GM23248 (cell line): Measurements from ENCODE around the gene CDKAL1. TPM values are rescaled to one million over a fixed set of nuclear protein-coding genes. Genes with fewer than 3 reads are reported as not detected.

Experiments used
- DNase-seq: peaks from one replicate; pipeline ENCODE4 v3.0.0-alpha.2; 2015
- H2AFZ ChIP-seq: fragments of 200-600 bp; sonication (generic); 2 replicates; pipeline ENCODE4 v1.6.1; 2016; ENCODE audit warnings: antibody characterized with exemption
- H3F3A ChIP-seq: fragments of 200-600 bp; sonication (generic); 2 replicates; pipeline ENCODE4 v1.6.1; 2016; ENCODE audit warnings: mild to moderate bottlenecking, antibody characterized with exemption, mixed run types; ENCODE audit not compliant: insufficient read depth
- H3K27ac ChIP-seq: fragments of 200-600 bp; sonication (generic); 2 replicates; pipeline ENCODE4 v1.5.1; 2016; ENCODE audit warnings: mild to moderate bottlenecking
- H3K27me3 ChIP-seq: fragments of 200-600 bp; sonication (generic); replicated peaks from 2 replicates; pipeline ENCODE4 v1.6.1; 2016; ENCODE audit warnings: mild to moderate bottlenecking; ENCODE audit not compliant: insufficient read depth
- H3K36me3 ChIP-seq: fragments of 200-600 bp; sonication (generic); 2 replicates; pipeline ENCODE4 v1.6.1; 2016; ENCODE audit warnings: low read depth, mild to moderate bottlenecking
- H3K4me1 ChIP-seq: fragments of 200-600 bp; sonication (generic); 2 replicates; pipeline ENCODE4 v1.6.1; 2016; ENCODE audit warnings: mild to moderate bottlenecking; ENCODE audit not compliant: insufficient read depth
- H3K4me2 ChIP-seq: fragments of 200-600 bp; sonication (generic); one replicate; pipeline ENCODE4 v1.6.1; 2016; ENCODE audit warnings: mild to moderate bottlenecking; ENCODE audit not compliant: unreplicated experiment
- H3K4me3 ChIP-seq: fragments of 200-600 bp; sonication (generic); 2 replicates; pipeline ENCODE4 v1.5.1; 2016; ENCODE audit warnings: mild to moderate bottlenecking
- H3K79me2 ChIP-seq: fragments of 200-600 bp; sonication (generic); 2 replicates; pipeline ENCODE4 v1.6.1; 2016; ENCODE audit warnings: mild to moderate bottlenecking; ENCODE audit not compliant: insufficient read depth
- H3K9ac ChIP-seq: fragments of 200-600 bp; sonication (generic); 2 replicates; pipeline ENCODE4 v1.6.1; 2016; ENCODE audit warnings: mild to moderate bottlenecking
- H3K9me2 ChIP-seq: fragments of 200-600 bp; sonication (generic); 2 replicates; pipeline ENCODE4 v1.6.1; 2016; ENCODE audit warnings: mixed run types, mild to moderate bottlenecking, moderate library complexity; ENCODE audit not compliant: insufficient read depth
- H3K9me3 ChIP-seq: fragments of 200-600 bp; sonication (generic); one replicate; pipeline ENCODE4 v1.6.1; 2017; ENCODE audit warnings: low read depth
- H4K20me1 ChIP-seq: fragments of 200-600 bp; sonication (generic); 2 replicates; pipeline ENCODE4 v1.6.0; 2016; ENCODE audit not compliant: insufficient read depth
- EZH2 ChIP-seq: fragments of 200-600 bp; sonication (generic); IDR thresholded peaks from 2 replicates; pipeline ENCODE4 v1.6.1; 2018; ENCODE audit warnings: antibody characterized with exemption, mild to moderate bottlenecking; ENCODE audit not compliant: insufficient read depth, poor library complexity, severe bottlenecking
- EZH2phosphoT487 ChIP-seq: fragments of 200-600 bp; sonication (generic); IDR thresholded peaks from 2 replicates; pipeline ENCODE4 v1.6.1; 2018; ENCODE audit warnings: antibody characterized with exemption, moderate library complexity, mild to moderate bottlenecking, low read depth; ENCODE audit not compliant: insufficient read depth
- WGBS, 2 experiments: methylation state at CpG; one replicate each; pipeline ENCODE4 v1.1.6; 2015 to 2017; ENCODE audit warnings: low lambda C conversion rate in 2 of 2, low coverage in 1 of 2; ENCODE audit errors: missing lambda C conversion rate in 2 of 2; 5-methylcytosine and 5-hydroxymethylcytosine counted together
- in situ Hi-C: fragments of 300-500 bp; cut with MboI; formaldehyde crosslinking; loops from 2 replicates; pipeline ENCODE4 v1.15.0; 2020
- polyA plus RNA-seq: library from polyadenylated mRNA; unstranded; fragments of >200 nt; fragmentation: Nextera tagmentation; extraction: Ambion mirVana; gene quantifications from 2 replicates; pipeline ENCODE4 v1.2.1, GENCODE V29; 2016
- total RNA-seq: library from RNA; depleted of rRNA; stranded (reverse); fragments of >200 nt; shearing (Covaris generic); gene quantifications from 2 replicates; pipeline ENCODE4 v1.2.3, GENCODE V29; 2014

CDKAL1 gene
- total and polyA plus RNA-seq, 2 experiments from 2014 or later: 7.5 to 10.8 TPM

DNA sequence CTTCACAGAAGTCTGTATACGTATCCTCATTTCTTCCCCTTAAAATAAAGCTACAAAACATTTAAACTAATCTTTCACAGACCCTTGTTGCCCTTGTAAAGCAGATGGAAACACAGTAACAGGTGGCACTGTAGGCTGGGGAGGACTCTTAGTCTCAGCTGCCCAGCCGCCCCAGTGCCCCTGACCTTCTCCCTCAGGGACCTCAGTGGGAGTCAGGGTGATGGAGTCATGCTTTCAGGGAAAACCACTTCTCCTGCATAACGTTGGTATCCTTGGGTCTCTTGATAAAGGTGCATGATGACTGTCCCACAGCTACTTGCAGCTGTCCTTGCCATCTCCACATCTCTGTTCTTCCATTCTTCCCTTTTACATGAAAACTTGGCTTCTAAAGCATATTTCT lies 198.6 kb downstream of the CDKAL1 start:
- in situ Hi-C loops: no loop called here
- DNase-seq: no peak
- TF ChIP-seq EZH2: no peak
- TF ChIP-seq EZH2phosphoT487: no peak
- H3K27ac ChIP-seq: no peak overlapping the region
- H3K9me3 ChIP-seq: no peaks in the 10 kb centered on the region
- peaks cover 6% of the 10 kb centered on the region; the same call in 1 of the 2 replicates for H3F3A ChIP-seq
- H3K4me3 ChIP-seq: no peak overlapping the region
- no peaks in the 10 kb centered on the region for H3K4me1 ChIP-seq
- H3K36me3 ChIP-seq: no peaks in the 10 kb centered on the region
- H3K4me2 ChIP-seq: no peak overlapping the region
- H3K27me3 ChIP-seq: no peaks in the 10 kb centered on the region
- no peaks in the 10 kb centered on the region for H3K9me2 ChIP-seq
- 77 to 85% methylated on average over 3 of the region's 3 CpGs for WGBS, 2 experiments
- no peak overlapping the region for H3K9ac ChIP-seq
- no peaks in the 10 kb centered on the region for H3K79me2 ChIP-seq
- H2AFZ ChIP-seq: no peak overlapping the region
- no peaks in the 10 kb centered on the region for H4K20me1 ChIP-seq

DNA sequence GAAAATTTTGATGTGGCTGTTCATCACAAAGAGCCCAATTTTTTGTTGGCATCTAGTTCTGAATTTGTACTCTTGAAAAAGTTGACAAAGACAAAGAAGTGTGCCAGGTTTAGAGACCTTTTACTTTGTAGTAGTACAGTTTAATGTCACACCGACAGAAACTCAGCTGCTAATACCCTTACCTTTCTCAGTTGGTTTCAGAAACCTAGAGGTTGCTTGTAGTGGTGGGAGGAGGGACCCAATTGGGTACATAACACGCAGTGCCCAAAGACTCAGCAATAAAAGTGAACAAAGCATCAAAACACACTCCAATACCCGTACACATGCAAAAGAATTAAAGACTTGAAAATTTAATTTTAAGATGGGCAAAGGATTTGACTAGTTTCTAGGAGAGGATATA lies 203.7 kb downstream of the CDKAL1 start:
- Histone ChIP-seq H3K4me3 (no peak overlapping the region), H4K20me1 (no peaks in the 10 kb centered on the region), H3F3A (peaks cover 6% of the 10 kb centered on the region; the same call in 1 of the 2 replicates), H3K79me2 (no peaks in the 10 kb centered on the region), H3K9me2 (no peaks in the 10 kb centered on the region), H3K27ac (no peak overlapping the region), H2AFZ (no peak overlapping the region), H3K4me2 (no peak overlapping the region), H3K27me3 (no peaks in the 10 kb centered on the region), H3K36me3 (no peaks in the 10 kb centered on the region), H3K9ac (no peak overlapping the region), H3K9me3 (no peaks in the 10 kb centered on the region), H3K4me1 (no peaks in the 10 kb centered on the region)
- WGBS, 2 experiments: 27 to 37% methylated on average over 3 of the region's 3 CpGs
- TF ChIP-seq EZH2 (no peak), EZH2phosphoT487 (no peak)
- in situ Hi-C loops: no loop called here
- DNase-seq: no peak

DNA sequence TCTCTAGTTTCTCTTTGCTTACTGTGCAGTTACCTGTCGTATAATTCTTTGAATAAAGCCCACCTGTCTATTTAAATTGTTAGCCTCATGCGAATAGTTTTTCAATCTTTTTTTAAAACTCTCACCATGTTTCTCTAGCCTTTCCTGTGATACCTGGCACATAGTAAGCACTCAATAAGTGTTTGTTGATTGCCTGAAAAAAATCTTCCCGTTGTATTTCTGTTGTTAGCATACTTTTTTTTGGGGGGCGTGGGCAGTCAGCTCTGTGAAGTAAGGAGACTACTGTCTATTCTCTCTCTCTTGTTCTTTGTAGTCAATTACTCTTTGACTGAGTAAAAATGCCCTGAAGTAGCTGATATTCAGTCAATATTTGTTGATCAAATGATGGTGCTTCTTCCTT lies 205.8 kb downstream of the CDKAL1 start:
- in situ Hi-C loops: no loop called here
- DNase-seq: no peak
- Histone ChIP-seq H3K4me3 (no peak overlapping the region), H3K9me3 (no peaks in the 10 kb centered on the region), H2AFZ (no peak overlapping the region), H3K4me2 (no peak overlapping the region), H3K9ac (no peak overlapping the region), H3K4me1 (no peaks in the 10 kb centered on the region), H4K20me1 (no peaks in the 10 kb centered on the region), H3F3A (peaks cover 6% of the 10 kb centered on the region; the same call in 1 of the 2 replicates), H3K36me3 (no peaks in the 10 kb centered on the region), H3K9me2 (no peaks in the 10 kb centered on the region), H3K27ac (no peak overlapping the region), H3K79me2 (no peaks in the 10 kb centered on the region), H3K27me3 (no peaks in the 10 kb centered on the region)
- 96 to 97% methylated on average over 4 of the region's 4 CpGs for WGBS, 2 experiments
- TF ChIP-seq EZH2 (no peak), EZH2phosphoT487 (no peak)

DNA sequence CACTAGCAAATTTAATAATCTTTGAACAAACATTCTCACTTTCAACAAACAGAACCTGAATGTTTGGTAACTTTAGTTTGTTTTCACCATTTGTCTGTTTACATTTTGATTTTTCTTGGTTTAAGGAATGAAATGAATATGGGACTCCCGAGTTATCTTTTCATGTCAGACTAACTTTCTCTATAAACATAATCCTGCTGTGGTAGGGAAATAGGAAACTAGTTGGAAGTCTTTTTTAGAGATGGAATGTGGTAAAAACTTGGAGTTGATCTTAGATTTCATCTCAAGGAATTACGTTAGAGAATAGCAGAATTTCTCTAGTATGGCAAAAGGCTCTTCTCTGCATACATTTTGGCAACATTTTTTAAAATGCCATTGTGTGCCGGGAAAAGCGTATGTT lies 206.5 kb downstream of the CDKAL1 start:
- 93 to 97% methylated on average over 4 of the region's 4 CpGs for WGBS, 2 experiments
- Histone ChIP-seq H3K27ac (no peak overlapping the region), H3K4me2 (no peak overlapping the region), H4K20me1 (no peaks in the 10 kb centered on the region), H3K79me2 (no peaks in the 10 kb centered on the region), H3K9me2 (no peaks in the 10 kb centered on the region), H3K9ac (no peak overlapping the region), H3K27me3 (no peaks in the 10 kb centered on the region), H2AFZ (no peak overlapping the region), H3K4me1 (no peaks in the 10 kb centered on the region), H3K9me3 (no peaks in the 10 kb centered on the region), H3K4me3 (no peak overlapping the region), H3F3A (peaks cover 6% of the 10 kb centered on the region; the same call in 1 of the 2 replicates), H3K36me3 (no peaks in the 10 kb centered on the region)
- in situ Hi-C loops: no loop called here
- DNase-seq: no peak
- TF ChIP-seq EZH2: no peak
- TF ChIP-seq EZH2phosphoT487: no peak

DNA sequence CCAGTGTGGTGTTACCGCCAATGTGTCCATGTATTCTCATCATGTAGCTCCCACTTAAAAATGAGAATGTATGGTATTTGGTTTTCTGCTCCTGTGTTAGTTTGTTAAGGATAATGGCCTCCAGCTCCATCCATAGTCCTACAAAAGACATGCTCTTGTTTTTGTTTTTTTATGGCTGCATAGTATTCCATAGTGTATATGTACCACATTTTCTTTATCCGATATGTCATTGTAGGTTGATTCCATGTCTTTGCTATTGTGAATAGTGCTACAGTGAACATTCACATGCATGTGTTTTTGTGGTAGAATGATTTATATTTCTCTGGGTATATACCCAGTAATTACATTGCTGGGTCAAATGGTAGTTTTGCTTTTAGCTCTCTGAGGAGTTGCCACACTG lies 207.2 kb downstream of the CDKAL1 start:
- Histone ChIP-seq H2AFZ (no peak overlapping the region), H3K27me3 (no peaks in the 10 kb centered on the region), H3K9ac (no peak overlapping the region), H3K4me1 (no peaks in the 10 kb centered on the region), H3K4me3 (no peak overlapping the region), H3K79me2 (no peaks in the 10 kb centered on the region), H3F3A (peaks cover 6% of the 10 kb centered on the region; the same call in 1 of the 2 replicates), H3K9me3 (no peaks in the 10 kb centered on the region), H4K20me1 (no peaks in the 10 kb centered on the region), H3K27ac (no peak overlapping the region), H3K36me3 (no peaks in the 10 kb centered on the region), H3K4me2 (no peak overlapping the region), H3K9me2 (no peaks in the 10 kb centered on the region)
- in situ Hi-C loops: no loop called here
- DNase-seq: no peak
- WGBS, 2 experiments: 95 to 98% methylated on average over 2 of the region's 2 CpGs
- no peak for TF ChIP-seq EZH2
- TF ChIP-seq EZH2phosphoT487: no peak
